Measurements from ENCODE around the gene HNF4A. TPM values are rescaled to one million over a fixed set of nuclear protein-coding genes. Genes with fewer than 3 reads are reported as not detected.

Gene HNF4A
- total and polyA plus RNA-seq, 2 of the 13 experiments (the other 11 are each of a cell fraction or from before 2014, with no cell fraction given) = 80.9 to 169 TPM

GRCh38 chr20:44410583-44411019 is 55.1 kb downstream of the HNF4A start (continued):
- TF ChIP-seq ZBTB37 (CRISPR knock-in tag; IDR thresholded peaks at IDR 0.05) (no peak), ZBTB3 (CRISPR knock-in tag; IDR thresholded peaks at IDR 0.05; ENCODE audit: borderline replicate concordance, low read depth) (no peak), FIP1L1 (IDR thresholded peaks at IDR 0.05; ENCODE audit: borderline replicate concordance, insufficient read depth, low read depth, low read length) (no peak), SP2 (CRISPR knock-in tag; IDR thresholded peaks at IDR 0.05) (0 out of 2 replicates have a peak, but pooled peaks have one; percentile 51), PLRG1 (conservative IDR thresholded peaks at IDR 0.05) (no peak), TRIM24 (CRISPR knock-in tag; IDR thresholded peaks at IDR 0.05) (no peak), PAF1 (CRISPR knock-in tag; IDR thresholded peaks at IDR 0.05) (0 out of 2 replicates have a peak, but pooled peaks have one; percentile 82), GATAD1 (CRISPR knock-in tag; IDR thresholded peaks at IDR 0.05) (no peak), ZKSCAN8 (CRISPR knock-in tag; IDR thresholded peaks at IDR 0.05; ENCODE audit: borderline replicate concordance) (no peak), ZNF501 (CRISPR knock-in tag; IDR thresholded peaks at IDR 0.05) (peak; percentile 91), SYNCRIP (IDR thresholded peaks at IDR 0.05; ENCODE audit: insufficient read depth, low read depth, low read length) (no peak), ZBTB34 (CRISPR knock-in tag; IDR thresholded peaks at IDR 0.05) (0 out of 2 replicates have a peak, but pooled peaks have one; percentile 16), ZNF30 (CRISPR knock-in tag; IDR thresholded peaks at IDR 0.05) (peak; percentile 28; the same call in 1 of the 2 replicates), ZNF629 (CRISPR knock-in tag; conservative IDR thresholded peaks at IDR 0.05) (peak; percentile 83), KLF15 (CRISPR knock-in tag; IDR thresholded peaks at IDR 0.05; ENCODE audit: borderline replicate concordance) (no peak), ISX (CRISPR knock-in tag; conservative IDR thresholded peaks at IDR 0.05) (no peak)
- TF ChIP-seq, protein P1, sequence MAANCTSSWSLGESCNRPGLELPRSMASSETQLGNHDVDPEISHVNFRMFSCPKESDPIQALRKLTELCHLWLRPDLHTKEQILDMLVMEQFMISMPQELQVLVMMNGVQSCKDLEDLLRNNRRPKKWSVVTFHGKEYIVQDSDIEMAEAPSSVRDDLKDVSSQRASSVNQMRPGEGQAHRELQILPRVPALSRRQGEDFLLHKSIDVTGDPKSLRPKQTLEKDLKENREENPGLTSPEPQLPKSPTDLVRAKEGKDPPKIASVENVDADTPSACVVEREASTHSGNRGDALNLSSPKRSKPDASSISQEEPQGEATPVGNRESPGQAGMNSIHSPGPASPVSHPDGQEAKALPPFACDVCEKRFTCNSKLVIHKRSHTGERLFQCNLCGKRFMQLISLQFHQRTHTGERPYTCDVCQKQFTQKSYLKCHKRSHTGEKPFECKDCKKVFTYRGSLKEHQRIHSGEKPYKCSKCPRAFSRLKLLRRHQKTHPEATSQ (CRISPR knock-in tag; IDR thresholded peaks at IDR 0.05; ENCODE audit: borderline replicate concordance) = 0 out of 2 replicates have a peak, but pooled peaks have one; percentile 36
- TF ChIP-seq, protein P2, sequence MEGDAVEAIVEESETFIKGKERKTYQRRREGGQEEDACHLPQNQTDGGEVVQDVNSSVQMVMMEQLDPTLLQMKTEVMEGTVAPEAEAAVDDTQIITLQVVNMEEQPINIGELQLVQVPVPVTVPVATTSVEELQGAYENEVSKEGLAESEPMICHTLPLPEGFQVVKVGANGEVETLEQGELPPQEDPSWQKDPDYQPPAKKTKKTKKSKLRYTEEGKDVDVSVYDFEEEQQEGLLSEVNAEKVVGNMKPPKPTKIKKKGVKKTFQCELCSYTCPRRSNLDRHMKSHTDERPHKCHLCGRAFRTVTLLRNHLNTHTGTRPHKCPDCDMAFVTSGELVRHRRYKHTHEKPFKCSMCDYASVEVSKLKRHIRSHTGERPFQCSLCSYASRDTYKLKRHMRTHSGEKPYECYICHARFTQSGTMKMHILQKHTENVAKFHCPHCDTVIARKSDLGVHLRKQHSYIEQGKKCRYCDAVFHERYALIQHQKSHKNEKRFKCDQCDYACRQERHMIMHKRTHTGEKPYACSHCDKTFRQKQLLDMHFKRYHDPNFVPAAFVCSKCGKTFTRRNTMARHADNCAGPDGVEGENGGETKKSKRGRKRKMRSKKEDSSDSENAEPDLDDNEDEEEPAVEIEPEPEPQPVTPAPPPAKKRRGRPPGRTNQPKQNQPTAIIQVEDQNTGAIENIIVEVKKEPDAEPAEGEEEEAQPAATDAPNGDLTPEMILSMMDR (CRISPR knock-in tag; IDR thresholded peaks at IDR 0.05) = no peak
- TF ChIP-seq, protein P3, sequence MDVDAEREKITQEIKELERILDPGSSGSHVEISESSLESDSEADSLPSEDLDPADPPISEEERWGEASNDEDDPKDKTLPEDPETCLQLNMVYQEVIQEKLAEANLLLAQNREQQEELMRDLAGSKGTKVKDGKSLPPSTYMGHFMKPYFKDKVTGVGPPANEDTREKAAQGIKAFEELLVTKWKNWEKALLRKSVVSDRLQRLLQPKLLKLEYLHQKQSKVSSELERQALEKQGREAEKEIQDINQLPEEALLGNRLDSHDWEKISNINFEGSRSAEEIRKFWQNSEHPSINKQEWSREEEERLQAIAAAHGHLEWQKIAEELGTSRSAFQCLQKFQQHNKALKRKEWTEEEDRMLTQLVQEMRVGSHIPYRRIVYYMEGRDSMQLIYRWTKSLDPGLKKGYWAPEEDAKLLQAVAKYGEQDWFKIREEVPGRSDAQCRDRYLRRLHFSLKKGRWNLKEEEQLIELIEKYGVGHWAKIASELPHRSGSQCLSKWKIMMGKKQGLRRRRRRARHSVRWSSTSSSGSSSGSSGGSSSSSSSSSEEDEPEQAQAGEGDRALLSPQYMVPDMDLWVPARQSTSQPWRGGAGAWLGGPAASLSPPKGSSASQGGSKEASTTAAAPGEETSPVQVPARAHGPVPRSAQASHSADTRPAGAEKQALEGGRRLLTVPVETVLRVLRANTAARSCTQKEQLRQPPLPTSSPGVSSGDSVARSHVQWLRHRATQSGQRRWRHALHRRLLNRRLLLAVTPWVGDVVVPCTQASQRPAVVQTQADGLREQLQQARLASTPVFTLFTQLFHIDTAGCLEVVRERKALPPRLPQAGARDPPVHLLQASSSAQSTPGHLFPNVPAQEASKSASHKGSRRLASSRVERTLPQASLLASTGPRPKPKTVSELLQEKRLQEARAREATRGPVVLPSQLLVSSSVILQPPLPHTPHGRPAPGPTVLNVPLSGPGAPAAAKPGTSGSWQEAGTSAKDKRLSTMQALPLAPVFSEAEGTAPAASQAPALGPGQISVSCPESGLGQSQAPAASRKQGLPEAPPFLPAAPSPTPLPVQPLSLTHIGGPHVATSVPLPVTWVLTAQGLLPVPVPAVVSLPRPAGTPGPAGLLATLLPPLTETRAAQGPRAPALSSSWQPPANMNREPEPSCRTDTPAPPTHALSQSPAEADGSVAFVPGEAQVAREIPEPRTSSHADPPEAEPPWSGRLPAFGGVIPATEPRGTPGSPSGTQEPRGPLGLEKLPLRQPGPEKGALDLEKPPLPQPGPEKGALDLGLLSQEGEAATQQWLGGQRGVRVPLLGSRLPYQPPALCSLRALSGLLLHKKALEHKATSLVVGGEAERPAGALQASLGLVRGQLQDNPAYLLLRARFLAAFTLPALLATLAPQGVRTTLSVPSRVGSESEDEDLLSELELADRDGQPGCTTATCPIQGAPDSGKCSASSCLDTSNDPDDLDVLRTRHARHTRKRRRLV (CRISPR knock-in tag; IDR thresholded peaks at IDR 0.05) = 0 out of 2 replicates have a peak, but pooled peaks have one; percentile 35
